Activated CD4-positive, alpha-beta T cell treated with anti-CD3 and anti-CD28 coated beads, Interleukin-2, amount 10 ng/mL, durations not matched to agents 24 days and 14 days (primary cell): ENCODE measurements around the gene RPL12. TPM values are rescaled to one million over a fixed set of nuclear protein-coding genes. Genes with fewer than 3 reads are reported as not detected.

Source experiments
- DNase-seq: peaks from one replicate; pipeline ENCODE4 v3.0.0; 2022
- H3K27ac Mint-ChIP-seq: one replicate; pipeline ENCODE4 v1.8.0; 2022; ENCODE audit warnings: mild to moderate bottlenecking, mixed read lengths
- H3K27me3 Mint-ChIP-seq: one replicate; pipeline ENCODE4 v1.8.0; 2022; ENCODE audit warnings: mixed read lengths
- H3K36me3 Mint-ChIP-seq: one replicate; pipeline ENCODE4 v1.8.0; 2022; ENCODE audit warnings: low read depth, mild to moderate bottlenecking, mixed read lengths
- H3K4me1 Mint-ChIP-seq: one replicate; pipeline ENCODE4 v1.8.0; 2021; ENCODE audit warnings: mixed read lengths
- H3K4me3 Mint-ChIP-seq: one replicate; pipeline ENCODE4 v1.8.0; 2022; ENCODE audit warnings: mild to moderate bottlenecking, moderate library complexity, mixed read lengths
- H3K9me3 Mint-ChIP-seq: one replicate; pipeline ENCODE4 v1.8.0; 2021; ENCODE audit warnings: mixed read lengths
- intact Hi-C: fragments of 100-400 bp; cut with micrococcal nuclease; formaldehyde crosslinking; loops from one replicate; pipeline ENCODE4 v1.15.1; 2023
- total RNA-seq: library from RNA; stranded (reverse); gene quantifications from 2 replicates; pipeline ENCODE4 v1.2.3, GENCODE V29; 2022

The RPL12 gene
- total RNA-seq: 1,245 and 1,252 TPM in 2 replicates

GRCh38 chr9:127450830-127451607 is at the start of gene RPL12, which contains the start of gene LRSAM1:
TSS of gene RPL12 (minus strand) at chr9:127451406. CDS start at chr9:127451317, 89 bp downstream.
TSS of gene LRSAM1 (plus strand) at chr9:127451510. CDS start at chr9:127454528, 3,018 bp downstream.
- no peaks in the 10 kb centered on the region for H3K27me3 Mint-ChIP-seq
- intact Hi-C loops: loop anchor here (1.0 to 5.0 kb wide), 3 partner anchors 27 to 326 kb away; partner anchors contain the start of genes SH2D3C, SLC2A8 and ZNF79
- H3K4me3 Mint-ChIP-seq: peak within 1 kb of the TSS; percentile 98
- H3K36me3 Mint-ChIP-seq: peaks cover 62% of the 10 kb centered on the region
- H3K27ac Mint-ChIP-seq: peak within 1 kb of the TSS; percentile 98
- peak; percentile 99 for DNase-seq
- peaks cover 46% of the 10 kb centered on the region for H3K4me1 Mint-ChIP-seq
- H3K9me3 Mint-ChIP-seq: no peaks in the 10 kb centered on the region

DNA sequence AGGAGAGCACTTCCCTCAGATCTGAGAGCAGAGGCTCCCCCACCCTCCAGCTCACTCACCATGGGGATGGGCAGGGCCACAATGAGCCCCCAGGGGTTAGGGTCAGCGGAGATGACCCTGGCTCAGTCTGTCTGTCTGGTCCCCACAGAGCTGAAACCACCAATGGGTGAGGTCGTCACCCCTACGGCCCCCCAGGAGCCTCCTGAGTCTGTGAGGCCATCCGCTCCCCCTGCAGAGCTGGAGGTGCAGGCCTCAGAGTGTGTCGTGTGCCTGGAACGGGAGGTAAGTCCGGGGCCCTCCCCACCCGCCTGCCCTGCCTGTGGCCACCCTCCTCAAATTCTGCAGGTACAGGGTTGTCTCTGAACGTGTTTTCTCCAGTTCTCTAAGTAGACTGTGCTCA is 49.7 kb upstream of the RPL12 start:
- Mint-ChIP-seq H3K27me3 (no peaks in the 10 kb centered on the region), H3K9me3 (no peaks in the 10 kb centered on the region), H3K27ac (no peak overlapping the region), H3K4me1 (peaks cover 4% of the 10 kb centered on the region), H3K36me3 (peaks cover 11% of the 10 kb centered on the region), H3K4me3 (no peak overlapping the region)
- intact Hi-C loops: no loop called here
- DNase-seq: no peak

- no peak for DNase-seq
- Mint-ChIP-seq H3K4me3 (no peak overlapping the region), H3K27ac (no peak overlapping the region), H3K27me3 (no peaks in the 10 kb centered on the region), H3K4me1 (peaks cover 6% of the 10 kb centered on the region), H3K36me3 (peaks cover 11% of the 10 kb centered on the region), H3K9me3 (no peaks in the 10 kb centered on the region)
- intact Hi-C loops: no loop called here
Observed at GRCh38 chr9:127500399-127500798, 49.2 kb upstream of the RPL12 start.

- Mint-ChIP-seq H3K4me3 (no peak overlapping the region), H3K4me1 (peaks cover 5% of the 10 kb centered on the region), H3K9me3 (no peaks in the 10 kb centered on the region), H3K36me3 (peaks cover 12% of the 10 kb centered on the region), H3K27ac (no peak overlapping the region), H3K27me3 (no peaks in the 10 kb centered on the region)
- DNase-seq: no peak
- intact Hi-C loops: no loop called here
Observed at GRCh38 chr9:127498298-127498697, 47.1 kb upstream of the RPL12 start.

- intact Hi-C loops: no loop called here
- no peak overlapping the region for H3K4me3 Mint-ChIP-seq
- peaks cover 5% of the 10 kb centered on the region for H3K4me1 Mint-ChIP-seq
- no peak for DNase-seq
- H3K27me3 Mint-ChIP-seq: no peaks in the 10 kb centered on the region
- no peaks in the 10 kb centered on the region for H3K9me3 Mint-ChIP-seq
- H3K27ac Mint-ChIP-seq: no peak overlapping the region
- H3K36me3 Mint-ChIP-seq: peaks cover 16% of the 10 kb centered on the region
Observed at GRCh38 chr9:127497656-127498290, 46.6 kb upstream of the RPL12 start.

DNA sequence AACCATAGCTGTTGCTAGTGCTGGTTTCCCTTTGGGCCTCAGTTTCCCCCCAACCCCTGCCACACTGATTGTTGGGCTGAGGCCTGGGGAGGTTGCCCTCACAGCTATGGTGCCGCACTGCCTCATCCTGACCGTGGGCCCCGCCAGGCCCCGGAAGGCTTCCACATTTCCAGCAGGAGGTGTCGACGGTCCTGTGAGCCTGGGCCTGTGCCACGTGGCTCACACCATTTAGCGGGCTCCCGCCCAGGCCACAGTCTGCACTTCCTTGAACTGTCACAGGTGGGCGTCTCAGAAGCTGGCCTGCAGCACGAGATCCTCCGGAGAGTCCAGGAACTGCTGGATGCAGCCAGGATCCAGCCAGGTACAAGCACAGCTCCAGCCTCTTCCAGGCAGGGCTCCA is 45.8 kb upstream of the RPL12 start:
- Mint-ChIP-seq H3K4me1 (peaks cover 5% of the 10 kb centered on the region), H3K9me3 (no peaks in the 10 kb centered on the region), H3K27ac (no peak overlapping the region), H3K27me3 (no peaks in the 10 kb centered on the region), H3K36me3 (peaks cover 16% of the 10 kb centered on the region), H3K4me3 (no peak overlapping the region)
- no peak for DNase-seq
- intact Hi-C loops: no loop called here

DNA sequence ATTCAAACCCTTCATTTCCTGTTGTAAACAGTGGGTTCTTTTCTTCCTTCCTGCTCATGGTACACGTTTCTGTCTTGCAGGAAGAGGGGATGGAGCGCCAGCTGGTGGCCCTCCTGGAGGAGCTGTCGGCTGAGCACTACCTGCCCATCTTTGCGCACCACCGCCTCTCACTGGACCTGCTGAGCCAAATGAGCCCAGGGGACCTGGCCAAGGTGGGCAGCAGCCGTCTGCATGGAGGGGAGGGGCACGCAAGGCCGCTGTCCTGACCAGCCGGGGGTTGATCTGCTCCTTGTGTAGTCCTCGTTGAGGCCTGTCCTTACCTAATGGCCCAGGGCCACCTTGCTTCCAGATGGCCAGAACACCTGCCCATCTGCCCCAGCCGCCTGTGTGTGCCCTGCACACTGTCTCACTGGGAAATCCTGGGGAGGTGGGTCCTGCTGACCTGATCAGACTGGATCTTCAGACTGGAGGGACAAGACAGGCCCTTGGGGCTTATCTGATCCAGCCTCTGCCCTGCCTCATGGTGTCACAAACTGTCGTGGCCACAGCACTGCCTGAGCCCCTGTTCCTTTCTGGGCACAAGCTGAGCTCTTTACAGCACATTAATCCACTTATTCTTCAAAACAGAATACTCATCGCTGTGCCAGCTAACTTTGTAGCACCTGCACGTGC is 44.8 kb upstream of the RPL12 start:
- Mint-ChIP-seq H3K9me3 (no peaks in the 10 kb centered on the region), H3K36me3 (peaks cover 16% of the 10 kb centered on the region), H3K4me1 (peaks cover 5% of the 10 kb centered on the region), H3K27me3 (no peaks in the 10 kb centered on the region), H3K27ac (no peak overlapping the region), H3K4me3 (no peak overlapping the region)
- no peak for DNase-seq
- intact Hi-C loops: no loop called here

GRCh38 chr9:127494304-127494702 is 43.1 kb upstream of the RPL12 start:
- intact Hi-C loops: no loop called here
- H3K4me3 Mint-ChIP-seq: no peak overlapping the region
- H3K4me1 Mint-ChIP-seq: peaks cover 5% of the 10 kb centered on the region
- H3K36me3 Mint-ChIP-seq: peaks cover 18% of the 10 kb centered on the region
- H3K27me3 Mint-ChIP-seq: no peaks in the 10 kb centered on the region
- no peak for DNase-seq
- H3K27ac Mint-ChIP-seq: no peak overlapping the region
- no peaks in the 10 kb centered on the region for H3K9me3 Mint-ChIP-seq

DNA sequence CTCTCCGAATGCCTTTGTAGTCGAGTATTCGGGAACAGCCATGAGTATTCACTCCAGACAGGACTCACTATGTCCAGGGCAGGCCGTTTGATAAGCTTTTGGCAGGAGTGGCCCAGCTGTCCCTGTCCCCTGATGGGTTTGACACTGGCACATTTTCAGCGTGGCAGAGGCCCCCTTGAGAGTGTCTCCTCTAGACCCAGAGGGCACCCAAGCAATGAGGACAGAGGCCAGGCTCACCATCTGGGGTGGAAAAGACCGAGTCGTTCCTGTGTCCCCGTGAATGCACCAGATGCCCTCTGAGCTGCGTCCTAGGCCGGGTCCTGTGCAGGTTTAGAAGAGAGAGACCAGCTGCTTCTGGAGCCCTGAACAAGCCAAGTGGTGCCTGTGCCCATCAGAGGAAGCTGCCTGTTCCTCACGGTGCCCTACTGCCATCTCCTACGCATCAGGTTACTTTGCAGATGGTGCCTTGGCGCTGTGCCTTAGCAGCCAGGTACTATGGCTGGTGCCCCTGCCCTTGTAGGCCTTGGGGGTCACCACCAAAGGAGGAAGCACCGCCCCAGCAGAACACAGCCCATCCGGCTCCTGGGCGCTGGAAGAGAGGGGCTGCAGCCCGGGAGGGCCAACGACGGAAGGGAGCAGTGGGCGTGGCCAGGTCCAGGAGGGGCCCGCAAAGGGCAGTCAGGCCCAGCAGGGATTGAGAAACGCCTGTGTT is 42.5 kb upstream of the RPL12 start:
- Mint-ChIP-seq H3K36me3 (peaks cover 18% of the 10 kb centered on the region), H3K4me1 (peaks cover 5% of the 10 kb centered on the region), H3K4me3 (no peak overlapping the region), H3K27me3 (no peaks in the 10 kb centered on the region), H3K27ac (no peak overlapping the region), H3K9me3 (no peaks in the 10 kb centered on the region)
- intact Hi-C loops: no loop called here
- DNase-seq: no peak

- no peak for DNase-seq
- Mint-ChIP-seq H3K36me3 (peaks cover 16% of the 10 kb centered on the region), H3K4me1 (peaks cover 5% of the 10 kb centered on the region), H3K9me3 (no peaks in the 10 kb centered on the region), H3K4me3 (no peak overlapping the region), H3K27me3 (no peaks in the 10 kb centered on the region), H3K27ac (no peak overlapping the region)
- intact Hi-C loops: no loop called here
Observed at GRCh38 chr9:127492616-127493015, 41.4 kb upstream of the RPL12 start.

- H3K36me3 Mint-ChIP-seq: peaks cover 19% of the 10 kb centered on the region
- H3K4me1 Mint-ChIP-seq: peaks cover 5% of the 10 kb centered on the region
- no peaks in the 10 kb centered on the region for H3K27me3 Mint-ChIP-seq
- intact Hi-C loops: no loop called here
- H3K27ac Mint-ChIP-seq: no peak overlapping the region
- no peaks in the 10 kb centered on the region for H3K9me3 Mint-ChIP-seq
- no peak overlapping the region for H3K4me3 Mint-ChIP-seq
- DNase-seq: no peak
Observed at GRCh38 chr9:127491516-127491915, 40.3 kb upstream of the RPL12 start.

DNA sequence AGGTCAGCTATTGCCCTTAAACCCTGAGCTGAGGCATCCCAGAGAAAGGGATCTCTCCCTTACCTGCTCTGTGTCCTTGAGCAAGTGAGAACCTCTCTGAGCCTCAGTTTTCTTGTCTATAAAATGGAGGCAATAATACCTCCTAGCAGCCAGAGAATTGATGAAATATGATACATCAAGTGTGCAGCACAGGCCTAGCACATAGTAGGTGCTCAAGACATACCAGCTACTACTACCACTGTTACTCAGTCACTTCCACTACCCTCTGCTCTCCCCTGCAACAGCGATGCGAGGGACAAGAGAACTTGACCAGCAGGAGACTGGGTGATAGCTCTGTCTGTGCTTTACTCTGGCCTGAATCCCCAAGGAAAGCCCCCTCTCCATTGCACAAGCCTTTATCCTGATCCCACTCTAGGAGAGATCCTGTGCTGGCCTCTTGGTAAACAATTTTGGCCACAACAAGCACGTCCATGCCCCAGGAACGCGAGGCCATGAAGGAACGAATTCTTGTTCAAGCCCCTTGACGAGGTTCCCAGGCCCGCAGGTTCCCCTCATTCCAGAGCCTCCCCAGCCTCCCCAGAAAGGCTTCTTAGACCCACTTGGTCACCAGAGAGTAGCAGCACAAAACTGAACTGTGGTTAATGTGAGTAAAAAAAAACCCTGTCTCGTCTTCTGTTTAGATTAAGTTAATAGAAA is 39.5 kb upstream of the RPL12 start:
- DNase-seq: no peak
- no peaks in the 10 kb centered on the region for H3K9me3 Mint-ChIP-seq
- peaks cover under 1% of the 10 kb centered on the region for H3K4me1 Mint-ChIP-seq
- no peak overlapping the region for H3K27ac Mint-ChIP-seq
- peaks cover 18% of the 10 kb centered on the region for H3K36me3 Mint-ChIP-seq
- no peak overlapping the region for H3K4me3 Mint-ChIP-seq
- no peaks in the 10 kb centered on the region for H3K27me3 Mint-ChIP-seq
- intact Hi-C loops: no loop called here

GRCh38 chr9:127489471-127490115 is 38.4 kb upstream of the RPL12 start:
- Mint-ChIP-seq H3K27me3 (no peaks in the 10 kb centered on the region), H3K4me1 (no peaks in the 10 kb centered on the region), H3K4me3 (no peak overlapping the region), H3K9me3 (no peaks in the 10 kb centered on the region), H3K36me3 (peaks cover 20% of the 10 kb centered on the region), H3K27ac (no peak overlapping the region)
- no peak for DNase-seq
- intact Hi-C loops: no loop called here
